Activated CD8-positive, alpha-beta memory T cell treated with anti-CD3 and anti-CD28 coated beads for 1 hour (primary cell): Measurements from ENCODE around the gene TANK.

Experiments
- DNase-seq, 2 donors: peaks; one replicate each; pipeline ENCODE4 v3.0.0-alpha.2; 2020; ENCODE audit warnings: low read depth in 1 of 2; ENCODE audit errors: extremely low read depth in 1 of 2

The TANK gene, protein sequence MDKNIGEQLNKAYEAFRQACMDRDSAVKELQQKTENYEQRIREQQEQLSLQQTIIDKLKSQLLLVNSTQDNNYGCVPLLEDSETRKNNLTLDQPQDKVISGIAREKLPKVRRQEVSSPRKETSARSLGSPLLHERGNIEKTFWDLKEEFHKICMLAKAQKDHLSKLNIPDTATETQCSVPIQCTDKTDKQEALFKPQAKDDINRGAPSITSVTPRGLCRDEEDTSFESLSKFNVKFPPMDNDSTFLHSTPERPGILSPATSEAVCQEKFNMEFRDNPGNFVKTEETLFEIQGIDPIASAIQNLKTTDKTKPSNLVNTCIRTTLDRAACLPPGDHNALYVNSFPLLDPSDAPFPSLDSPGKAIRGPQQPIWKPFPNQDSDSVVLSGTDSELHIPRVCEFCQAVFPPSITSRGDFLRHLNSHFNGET

DNA sequence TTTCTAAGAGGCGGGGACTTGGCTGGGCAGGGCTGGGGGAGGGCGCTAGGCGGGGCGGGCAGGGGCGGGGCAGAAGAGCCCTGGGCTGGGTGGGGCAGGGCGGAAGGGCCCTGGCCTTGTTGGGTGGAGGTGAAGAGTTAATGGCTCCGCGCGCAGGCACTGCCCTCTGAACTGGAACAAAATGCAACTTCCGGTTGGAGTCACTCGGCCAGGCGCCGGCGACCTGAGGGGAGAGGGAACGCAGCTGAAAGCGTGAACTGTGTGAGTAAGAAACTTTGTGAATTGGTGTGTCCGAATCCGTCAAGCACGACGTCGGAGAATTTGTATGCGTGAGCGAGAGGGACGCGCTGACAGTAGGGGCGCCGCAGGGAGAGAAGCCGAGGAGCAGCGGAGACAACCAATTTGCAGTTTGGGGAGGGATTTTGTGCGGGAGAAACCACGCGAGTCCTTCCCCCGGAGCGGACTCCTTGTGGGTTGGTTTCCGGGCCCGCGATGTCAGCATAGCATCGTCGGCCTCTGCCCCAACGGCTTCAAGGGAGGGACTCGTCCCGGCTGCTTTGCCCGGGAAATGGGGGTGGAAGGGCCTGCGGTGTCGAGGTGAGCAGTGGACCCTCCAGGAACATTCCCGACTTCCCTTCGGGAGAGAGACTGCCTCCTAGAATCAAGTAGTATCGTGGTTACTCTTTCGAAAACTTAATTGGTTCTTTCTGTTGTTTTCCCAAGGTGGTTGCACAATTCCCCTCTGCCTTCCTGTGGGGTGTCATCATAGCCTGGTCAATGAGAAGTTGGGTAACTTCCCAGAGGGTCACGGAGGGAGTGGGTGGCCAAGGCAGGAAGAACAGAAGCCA lies at the start of gene TANK:
TSS of gene TANK (plus strand) at position 203 of the 848 bp plus-strand sequence. CDS start 19,235 bp downstream, outside the sequence.
- DNase-seq, result peak; percentile 72 to 74

DNA sequence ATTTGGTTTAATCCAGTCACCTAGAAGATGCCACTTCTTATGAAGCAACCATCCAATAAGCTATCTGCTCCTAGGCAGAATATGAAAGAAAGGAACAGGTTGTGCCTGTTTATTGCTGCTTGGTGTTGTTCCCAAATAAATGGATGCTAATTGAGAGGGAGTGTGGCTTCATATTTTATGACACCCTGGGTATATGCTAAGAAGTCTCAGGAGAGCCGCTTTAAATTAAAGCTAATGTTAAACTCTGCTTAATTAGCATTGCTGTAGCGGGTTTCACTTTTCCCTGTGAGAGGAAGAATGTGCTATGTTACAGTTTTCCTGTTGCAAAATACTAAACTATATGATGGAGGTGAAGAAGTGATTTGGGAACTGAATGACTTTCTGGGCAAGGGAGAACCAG lies 48.7 kb upstream of the TANK start:
- no peak for DNase-seq

- DNase-seq, result no peak
Measured at GRCh38 chr2:161112908-161113307, 47.3 kb upstream of the TANK start.

DNA sequence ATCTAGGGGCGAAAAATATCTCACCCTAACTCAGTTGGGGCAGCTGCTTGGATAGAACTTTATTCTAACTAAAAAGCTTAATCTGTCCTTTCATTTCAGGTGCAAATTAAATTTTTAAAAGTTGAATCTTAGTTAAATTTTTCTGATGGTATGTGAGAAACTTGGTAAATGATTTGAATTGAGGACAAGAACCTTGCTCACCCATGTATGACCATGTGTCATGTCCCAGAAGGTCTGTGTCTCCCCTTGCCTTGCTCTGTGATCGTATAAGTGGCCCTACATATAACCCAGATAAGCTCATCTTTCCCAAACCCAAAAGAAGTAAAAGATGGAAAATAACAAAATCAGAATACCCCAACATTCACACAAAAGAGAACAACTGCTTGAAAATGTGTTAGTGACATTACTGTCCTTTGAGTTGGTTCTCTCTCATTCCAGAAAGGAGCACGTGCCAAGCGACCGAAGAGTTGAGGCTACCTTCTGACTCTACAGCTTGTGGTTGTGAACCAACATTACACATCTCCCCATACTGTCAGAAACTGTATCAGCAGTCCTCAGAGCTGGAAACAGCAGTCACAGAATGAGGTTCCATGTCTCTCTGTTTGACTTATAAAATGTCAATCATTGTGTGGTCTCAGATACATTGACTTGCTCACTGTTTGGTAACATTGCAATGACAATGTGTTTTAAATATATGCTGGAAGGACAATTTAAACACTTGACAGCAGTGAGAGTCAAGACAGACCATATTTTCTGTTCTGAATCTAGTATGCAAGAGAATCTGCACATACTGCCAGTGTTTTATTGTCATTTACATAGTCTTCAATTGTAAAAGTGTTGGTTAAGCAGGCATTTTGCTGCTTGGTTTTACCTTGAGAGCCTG lies 46.3 kb upstream of the TANK start:
- DNase-seq, result no peak

DNA sequence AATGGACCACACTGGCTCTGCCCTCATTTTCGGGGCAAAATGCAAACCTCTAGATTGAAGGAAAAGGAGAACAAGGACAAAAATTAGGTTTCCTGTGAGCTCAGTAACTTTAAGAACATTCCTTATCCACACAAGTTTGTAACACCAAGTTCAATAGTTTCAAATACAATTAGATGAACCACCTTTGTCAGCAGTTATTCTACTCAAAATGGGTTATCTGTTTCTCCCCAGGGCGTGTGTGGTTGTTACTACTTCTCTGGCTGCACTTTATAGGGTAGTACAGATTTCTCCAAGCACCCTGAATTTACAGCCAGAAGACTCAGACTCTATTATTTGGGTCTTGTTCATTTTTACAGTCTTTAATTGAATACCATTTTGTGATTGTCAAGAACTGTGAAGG lies 45.0 kb upstream of the TANK start:
- DNase-seq, result no peak

DNA sequence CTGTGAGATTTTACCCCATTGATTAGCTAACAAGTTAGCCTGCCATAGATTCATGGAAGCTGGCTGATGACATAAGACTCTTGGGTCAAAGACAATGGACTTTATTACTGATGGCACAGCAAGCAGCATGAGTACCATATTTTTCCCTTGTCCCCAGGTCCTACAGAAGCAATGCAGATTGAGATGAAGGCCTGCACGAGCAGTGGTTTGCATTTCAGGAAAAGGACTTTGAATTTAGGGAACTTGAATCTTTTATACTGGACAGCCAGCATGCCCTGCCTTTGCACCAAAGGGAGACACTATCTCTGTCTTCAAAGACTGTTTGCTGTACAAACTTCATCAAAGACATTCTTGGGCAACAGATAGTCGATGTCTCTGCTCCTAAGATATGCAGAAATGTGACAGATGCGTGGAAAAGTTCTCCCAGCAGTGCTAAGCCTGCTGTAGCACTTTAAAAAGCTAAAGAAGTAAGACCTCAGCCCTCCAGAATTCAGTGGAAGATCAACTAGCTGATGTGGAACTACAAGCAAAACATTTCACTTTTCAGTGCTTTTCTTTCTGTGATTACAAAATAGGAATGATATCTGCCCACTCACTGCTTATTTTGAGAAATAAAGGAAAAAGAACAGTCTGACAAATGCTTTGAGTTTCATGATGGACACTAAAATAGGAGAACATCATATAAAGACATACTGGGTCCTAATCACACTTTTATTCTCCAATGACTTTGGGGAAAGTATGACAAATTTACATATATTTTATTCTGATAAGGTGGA lies 44.4 kb upstream of the TANK start:
- DNase-seq, result no peak

- no peak for DNase-seq
Measured at GRCh38 chr2:161116509-161116908, 43.7 kb upstream of the TANK start.

GRCh38 chr2:161117506-161117905 lies 42.7 kb upstream of the TANK start:
- DNase-seq, result no peak

DNA sequence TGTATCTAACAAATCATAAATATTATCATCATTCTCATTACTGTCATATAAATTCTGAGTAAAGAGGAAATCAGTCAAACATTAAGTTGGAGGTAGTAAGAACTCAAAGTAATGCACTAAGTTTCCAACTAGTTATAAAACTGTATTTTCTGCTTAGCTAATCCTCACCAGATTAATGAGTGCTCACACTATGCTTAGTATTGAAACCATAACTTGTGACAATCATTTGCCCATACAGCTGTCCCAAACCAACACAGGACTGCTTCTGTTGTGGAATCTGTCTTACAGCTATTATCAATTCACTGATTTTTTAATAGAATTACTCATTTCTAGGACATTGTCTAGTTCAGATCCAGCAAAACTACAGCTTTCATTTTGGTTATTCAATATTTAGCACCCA lies 41.5 kb upstream of the TANK start:
- DNase-seq, result no peak

- DNase-seq, result no peak
Measured at GRCh38 chr2:161119483-161119882, 40.7 kb upstream of the TANK start.

GRCh38 chr2:161120775-161121174 lies 39.5 kb upstream of the TANK start:
- DNase-seq, result no peak

DNA sequence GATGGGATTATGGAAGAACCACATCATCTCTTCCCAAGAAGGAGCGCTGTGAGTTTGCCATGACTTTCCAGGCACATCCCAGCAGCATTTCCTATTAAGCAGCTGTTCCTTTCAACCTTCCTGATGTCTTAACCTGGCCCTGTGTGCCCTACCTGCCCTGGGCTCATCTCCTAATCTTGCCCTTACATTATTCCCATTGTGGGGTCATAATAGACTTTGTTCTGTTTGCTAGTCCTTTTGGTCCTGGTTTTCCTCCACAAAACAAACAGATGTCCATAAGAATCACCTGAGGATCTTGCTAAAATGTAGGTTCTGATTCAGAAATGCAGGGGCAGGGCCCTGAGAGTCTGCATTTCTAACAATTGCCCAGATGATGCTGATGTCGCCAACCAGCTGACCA lies 38.6 kb upstream of the TANK start:
- no peak for DNase-seq

DNA sequence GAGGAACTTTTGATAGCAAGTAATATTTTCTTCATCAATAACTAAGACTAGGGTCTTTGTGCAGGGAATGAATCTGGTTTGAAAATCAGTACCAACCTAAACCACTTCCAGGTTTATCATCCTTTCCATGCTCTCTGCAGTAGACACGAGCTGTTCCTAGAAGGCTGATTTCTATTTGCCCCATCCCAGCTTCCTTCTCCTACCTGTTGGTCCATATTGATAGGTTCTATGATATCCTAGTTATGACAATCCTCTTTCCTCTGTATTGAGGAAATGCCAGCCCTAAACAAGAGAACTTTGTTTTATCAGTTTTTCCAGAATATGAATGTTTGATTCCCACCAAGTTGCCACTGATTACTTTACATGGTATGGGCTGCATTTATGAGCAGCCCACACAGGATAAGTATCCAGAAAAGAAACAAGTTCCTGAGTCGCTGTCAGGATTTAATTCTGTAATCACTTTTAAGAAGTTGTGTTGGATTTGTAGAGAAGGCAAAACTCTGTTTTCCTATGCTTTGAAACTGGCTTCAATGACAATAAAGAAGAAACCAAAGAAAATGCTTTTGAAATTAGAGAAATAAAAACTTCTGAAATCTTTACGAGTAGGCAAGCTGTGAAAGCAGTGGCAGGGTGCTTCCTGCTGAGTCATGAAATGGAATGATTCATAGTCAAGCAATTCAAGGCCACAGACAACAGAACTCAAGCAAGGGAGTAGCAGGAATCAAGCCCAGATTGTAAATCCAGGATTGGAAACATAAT lies 37.3 kb upstream of the TANK start:
- DNase-seq, result no peak

DNA sequence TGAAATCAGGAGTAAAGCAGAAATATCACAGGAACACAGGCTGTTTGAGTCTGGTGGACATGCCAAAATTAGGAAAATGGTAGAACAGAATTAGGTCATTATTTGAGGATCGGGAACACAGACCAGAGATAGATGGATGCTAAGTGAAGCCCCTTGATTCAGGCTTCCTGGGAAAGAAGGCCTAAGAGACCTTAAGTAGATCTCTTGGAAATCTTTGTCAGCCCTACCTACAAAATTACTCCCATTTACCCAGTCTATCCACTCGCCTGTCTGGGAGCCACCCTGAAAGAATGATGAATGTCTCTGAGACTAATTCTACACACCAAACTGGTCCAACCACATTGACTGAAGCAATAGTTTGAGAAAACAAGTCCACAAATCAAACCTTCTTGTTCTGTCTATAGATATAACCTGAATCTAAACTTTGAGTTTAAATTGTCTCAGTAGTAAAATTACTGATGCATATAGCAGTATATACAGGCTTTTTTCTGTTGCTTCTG lies 36.6 kb upstream of the TANK start:
- no peak for DNase-seq

DNA sequence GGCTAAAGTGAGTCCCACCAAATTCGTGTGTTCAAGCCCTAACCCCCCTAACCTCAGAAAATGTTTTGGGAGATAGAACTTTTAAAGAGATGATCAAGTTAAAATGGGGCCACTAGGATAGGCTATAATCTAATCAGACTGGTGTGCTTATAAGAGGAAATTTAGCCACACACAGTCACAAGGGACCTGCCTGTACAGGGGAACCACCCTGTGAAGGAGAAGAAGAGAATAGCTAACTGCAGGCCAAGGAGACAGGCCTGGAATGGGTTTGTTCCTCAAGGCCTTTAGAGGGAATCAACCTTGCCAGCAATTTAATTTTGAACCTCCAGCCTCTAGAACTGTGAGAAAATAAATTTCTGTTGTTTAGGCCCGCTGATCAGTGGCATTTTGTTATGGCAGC lies 36.0 kb upstream of the TANK start:
- no peak for DNase-seq

DNA sequence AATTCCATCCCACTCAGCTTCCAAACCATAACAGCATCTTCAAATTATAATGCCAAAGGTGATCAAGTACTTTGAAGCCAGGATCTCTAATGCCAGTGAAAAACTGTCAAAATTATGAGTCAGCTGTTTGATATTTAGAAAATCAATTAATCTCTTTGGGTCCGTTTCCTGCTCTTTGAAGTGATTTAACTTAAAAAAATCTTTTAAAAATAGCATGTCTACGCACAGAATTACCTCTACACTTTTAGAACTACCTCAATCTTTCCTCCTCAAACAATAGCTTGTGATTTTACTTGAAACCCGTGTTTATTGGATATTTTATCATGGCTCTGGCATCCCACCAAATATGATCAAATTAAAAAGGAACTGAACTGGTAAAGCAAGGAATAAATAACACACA lies 31.3 kb upstream of the TANK start:
- no peak for DNase-seq

- no peak for DNase-seq
Measured at GRCh38 chr2:161130354-161130753, 29.9 kb upstream of the TANK start.

DNA sequence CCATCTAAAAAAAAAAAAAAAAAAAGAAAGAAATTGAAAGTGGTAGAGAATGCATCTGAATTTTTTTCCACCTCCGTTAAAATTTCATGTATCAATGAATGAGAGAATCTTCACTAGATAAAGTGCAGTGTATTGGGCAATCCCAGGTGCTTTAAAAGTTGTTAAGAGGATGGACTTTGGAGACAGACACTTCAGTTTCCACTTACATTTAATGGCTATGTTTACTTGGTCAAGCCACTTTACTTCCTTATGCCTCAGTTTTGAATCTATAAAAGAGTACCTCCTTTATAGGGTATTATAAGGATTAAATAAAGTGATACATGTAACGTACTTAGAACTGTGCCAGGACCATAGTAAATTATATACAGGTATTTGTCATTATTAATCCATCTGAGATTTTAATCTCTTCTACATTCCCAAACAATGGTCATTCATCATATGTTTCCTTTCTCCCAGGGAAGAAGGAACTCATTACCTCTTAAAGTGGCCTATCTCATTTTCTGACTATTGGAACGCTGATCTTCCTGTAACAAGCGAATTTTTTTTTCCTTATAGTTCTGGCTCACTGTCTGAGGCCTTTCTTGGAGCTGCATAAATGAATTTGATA lies 29.1 kb upstream of the TANK start:
- DNase-seq, result no peak

GRCh38 chr2:161131804-161132203 lies 28.4 kb upstream of the TANK start:
- no peak for DNase-seq
